Stimulated activated CD4-positive, alpha-beta T cell treated with anti-CD3 and anti-CD28 coated beads, Interleukin-1b, Interleukin-23, amount 100 ng/mL, for 4 hours (primary cell): Measurements from ENCODE around the gene NAT16.
"Not testable (repeated sequence)": the region's sequence is repeated elsewhere in the genome, so short reads cannot be mapped to it uniquely, and the experiment has no call there.

ENCODE experiments used
- DNase-seq, 2 donors: peaks; one replicate each; pipeline ENCODE4 v3.0.0-alpha.2; 2020; ENCODE audit warnings: low read depth in 2 of 2

The NAT16 gene

DNA sequence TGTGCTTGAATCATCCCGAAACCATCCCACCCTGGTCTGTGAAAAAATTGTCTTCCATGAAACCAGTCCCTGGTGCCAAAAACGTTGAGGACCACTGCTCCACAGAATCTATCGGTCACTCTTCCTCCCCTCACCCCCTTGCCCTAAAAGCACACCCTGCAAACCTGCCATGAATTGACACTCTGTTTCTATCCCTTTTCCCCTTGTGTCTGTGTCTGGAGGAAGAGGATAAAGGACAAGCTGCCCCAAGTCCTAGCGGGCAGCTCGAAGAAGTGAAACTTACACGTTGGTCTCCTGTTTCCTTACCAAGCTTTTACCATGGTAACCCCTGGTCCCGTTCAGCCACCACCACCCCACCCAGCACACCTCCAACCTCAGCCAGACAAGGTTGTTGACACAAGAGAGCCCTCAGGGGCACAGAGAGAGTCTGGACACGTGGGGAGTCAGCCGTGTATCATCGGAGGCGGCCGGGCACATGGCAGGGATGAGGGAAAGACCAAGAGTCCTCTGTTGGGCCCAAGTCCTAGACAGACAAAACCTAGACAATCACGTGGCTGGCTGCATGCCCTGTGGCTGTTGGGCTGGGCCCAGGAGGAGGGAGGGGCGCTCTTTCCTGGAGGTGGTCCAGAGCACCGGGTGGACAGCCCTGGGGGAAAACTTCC, 54.0 kb downstream of the NAT16 start:
- no peak for DNase-seq

DNA sequence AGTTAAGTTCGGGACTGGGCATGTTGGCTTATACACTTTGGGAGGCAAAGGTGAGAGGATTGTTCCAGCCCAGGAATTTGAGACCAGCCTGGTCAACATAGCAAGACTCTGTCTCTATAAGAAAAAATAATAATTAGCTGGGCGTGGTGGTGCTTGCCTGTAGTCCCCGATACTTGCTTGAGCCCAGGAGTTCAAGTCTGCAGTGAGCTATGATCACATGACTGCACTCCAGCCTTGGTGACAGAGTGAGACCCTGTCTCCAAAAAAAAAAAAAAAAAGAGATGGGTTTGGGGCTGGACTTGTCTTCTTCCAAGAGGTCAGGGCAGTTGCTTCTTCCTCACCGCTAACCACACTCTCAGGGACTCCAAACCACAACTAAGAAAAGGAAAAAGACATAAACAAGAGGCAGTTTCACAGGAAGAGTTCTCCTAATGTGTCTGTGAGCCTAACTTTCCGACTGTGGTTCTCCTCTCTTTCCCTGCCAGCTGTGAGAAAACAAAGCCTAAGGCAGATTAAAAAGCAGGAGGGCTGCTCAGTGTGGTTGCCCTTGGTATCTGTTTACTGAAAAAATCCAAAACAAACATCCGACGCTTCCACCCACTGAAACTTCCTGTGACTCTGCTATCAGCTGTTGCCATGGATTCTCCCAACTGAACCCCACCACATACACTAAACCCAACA, 55.6 kb downstream of the NAT16 start:
- no peak for DNase-seq

DNA sequence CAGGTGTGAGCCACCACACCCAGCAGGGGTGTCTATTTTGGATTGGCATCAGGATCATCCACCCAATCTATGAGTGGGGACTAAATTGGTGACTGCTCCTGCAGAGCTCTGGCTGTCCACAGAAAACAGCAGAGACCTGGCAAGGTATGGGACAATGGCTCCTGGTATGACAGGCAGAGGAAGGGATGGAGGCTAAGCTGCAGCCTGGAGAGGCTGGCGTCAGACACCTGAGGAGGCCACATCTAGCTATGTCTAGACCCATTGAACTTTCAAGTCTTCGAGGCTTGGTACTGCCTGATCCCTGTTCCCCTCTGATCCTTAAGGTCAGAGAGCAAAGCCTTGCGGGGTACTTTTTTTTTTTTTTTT, 56.4 kb downstream of the NAT16 start:
- DNase-seq = no peak

DNA sequence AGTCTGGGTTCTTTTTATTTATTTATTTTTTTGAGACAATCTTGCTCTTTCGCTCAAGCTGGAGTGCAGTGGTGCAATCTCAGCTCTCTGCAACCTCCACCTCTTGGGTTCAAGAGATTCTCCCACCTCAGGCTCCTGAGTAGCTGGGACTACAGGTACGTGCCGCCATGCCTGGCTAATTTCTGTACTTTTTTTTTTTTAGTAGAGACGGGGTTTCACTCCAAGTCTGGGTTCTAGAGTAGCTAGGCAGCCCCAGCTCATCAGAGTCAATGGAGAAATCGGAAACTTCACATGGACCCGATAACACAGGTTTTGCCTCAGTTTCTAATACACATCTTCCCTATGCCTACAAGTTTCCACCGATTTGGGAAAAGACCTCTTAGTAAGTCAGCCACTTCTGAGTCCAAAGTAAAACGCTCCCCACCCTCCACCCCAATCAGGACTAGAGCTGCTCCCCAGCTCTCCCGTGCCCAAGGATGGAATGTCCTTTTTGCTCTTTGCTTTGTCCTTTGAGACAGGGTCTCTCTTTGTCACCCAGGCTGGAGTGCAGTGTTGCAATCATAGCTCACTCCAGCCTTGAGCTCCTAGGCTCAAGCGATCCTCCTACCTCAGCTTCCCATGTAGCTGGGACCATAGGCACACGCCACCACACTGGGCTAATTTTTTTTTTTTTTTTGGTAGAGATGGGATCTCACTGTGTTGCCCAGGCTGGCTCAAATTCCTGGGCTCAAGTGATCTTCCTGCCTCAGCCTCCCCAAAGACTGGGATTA, 57.0 kb downstream of the NAT16 start:
- no peak for DNase-seq

DNA sequence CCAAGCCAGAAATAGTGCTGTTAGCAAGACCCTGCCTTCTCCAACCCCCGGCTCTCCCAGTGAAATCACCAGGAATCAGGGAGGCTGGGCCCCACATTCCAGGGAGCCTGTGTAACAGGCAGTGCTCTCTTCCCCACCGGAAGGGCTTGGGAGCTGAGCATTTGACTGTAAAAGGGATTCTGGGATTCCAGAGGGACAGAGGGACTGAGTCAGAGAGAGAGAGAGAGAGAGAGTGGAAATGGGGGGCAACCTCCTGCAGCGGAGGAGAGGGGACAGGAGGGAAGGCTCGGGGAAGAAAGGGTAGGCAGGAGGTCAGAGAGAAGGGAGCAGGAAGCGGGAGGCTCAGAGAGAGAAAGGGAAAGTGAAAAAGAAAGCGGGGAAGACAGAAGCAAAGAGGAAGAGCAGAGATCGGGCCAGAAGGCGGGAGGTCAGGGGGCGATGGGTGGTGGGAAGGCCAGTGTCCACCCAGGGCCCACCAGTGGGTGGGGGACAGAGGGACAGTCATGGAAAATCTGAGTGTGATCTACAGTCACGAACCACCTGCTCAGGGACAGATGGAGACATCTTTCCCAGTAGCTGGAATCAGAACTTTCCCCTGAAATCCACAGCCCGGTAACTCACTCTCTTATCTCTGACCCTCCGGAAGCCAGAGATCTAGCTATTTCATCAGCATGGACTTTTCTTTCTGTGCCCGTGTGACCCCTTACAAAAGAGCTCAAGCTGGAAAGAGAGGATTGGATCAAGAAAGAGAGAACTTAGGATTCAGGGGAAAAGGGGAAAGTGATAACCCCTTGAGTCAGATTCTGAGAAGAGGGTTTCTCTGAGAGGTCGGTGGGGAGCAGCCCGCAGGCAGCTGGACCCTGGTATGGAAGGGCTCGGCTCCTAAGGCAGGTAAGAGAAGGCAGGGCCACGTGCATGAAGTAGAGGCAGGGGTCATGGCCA, 57.8 kb downstream of the NAT16 start:
- no peak for DNase-seq

DNA sequence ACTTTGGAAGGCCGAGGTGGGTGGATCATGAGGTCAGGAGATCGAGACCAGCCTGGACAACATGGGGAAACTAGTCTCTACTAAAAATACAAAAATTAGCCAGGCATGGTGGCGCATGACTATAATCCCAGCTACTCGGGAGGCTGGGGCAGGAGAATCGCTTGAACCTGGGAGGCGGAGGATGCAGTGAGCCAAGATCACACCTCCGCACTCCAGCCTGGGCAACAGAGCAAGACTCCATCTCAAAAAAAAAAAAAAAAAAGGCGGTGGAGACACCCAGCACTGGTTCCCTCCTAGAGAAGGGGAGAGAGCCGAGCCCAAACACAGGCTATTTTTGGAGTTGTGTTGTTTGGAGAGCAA, 58.5 kb downstream of the NAT16 start:
- DNase-seq = not testable (repeated sequence)
